ENCODE measurements around the gene TXNL4B. TPM values are rescaled to one million over a fixed set of nuclear protein-coding genes. Genes with fewer than 3 reads are reported as not detected.

Gene TXNL4B
- total and polyA plus RNA-seq, 9 of the 15 experiments (the other 6 are each of a cell fraction or from before 2014, with no cell fraction given), result 11.9 to 38.0 (median 22.3) TPM

- DNase-seq (ENCODE audit: extremely low read depth in 1 of 4, low spot score in 3 of 4) (peak; percentile 50 to 54 (median 52)), ATAC-seq (peak; percentile 65), FAIRE-seq (no peak)
- Histone ChIP-seq H3K9me3 (replicated peaks; ENCODE audit: control insufficient read depth, insufficient read depth, low read depth, low read length) (no peaks in the 10 kb centered on the region), H4K20me1 (replicated peaks; ENCODE audit: control insufficient read depth, insufficient read depth, low read length) (no peaks in the 10 kb centered on the region), H3K9ac (ENCODE audit: insufficient read depth in 1 of 2, low read depth in 2 of 2, low read length in 2 of 2) (no peak overlapping the region), H2AFZ (ENCODE audit: low read depth, low read length) (no peak overlapping the region), H3K4me3 (no peak overlapping the region), H3K79me2 (ENCODE audit: control insufficient read depth, insufficient read depth, low read length) (no peaks in the 10 kb centered on the region), H3K9me1 (ENCODE audit: control insufficient read depth, insufficient read depth, low read length) (peaks cover 4% of the 10 kb centered on the region), H3K36me3 (ENCODE audit: control insufficient read depth, insufficient read depth, low read length) (peaks cover 57% of the 10 kb centered on the region; the same call in 2 of the 3 replicates), H3K4me2 (ENCODE audit: insufficient read depth, low read length) (no peak overlapping the region), H3K27ac (ENCODE audit: extremely low read depth, low read depth, low read length) (no peak overlapping the region), H3K27me3 (ENCODE audit: control insufficient read depth in 2 of 2, insufficient read depth in 2 of 2, low read length in 2 of 2) (no peaks in the 10 kb centered on the region), H3K4me1 (replicated peaks in 1 of 2; ENCODE audit: control insufficient read depth in 2 of 2, insufficient read depth in 2 of 2, low read length in 2 of 2) (peaks cover 4 to 16% of the 10 kb centered on the region in 2 experiments; a peak in 3 of 5 replicates)
- in situ Hi-C loops (cut with MboI) (no loop called here), intact Hi-C loops (cut with micrococcal nuclease) (no loop called here)
- POLR2A ChIA-PET, result interaction anchor here (0.7 to 1.1 kb wide), 3 partner anchors 9 to 26 kb away, joined by 3 to 4 read pairs (median 3); partner anchors contain the start of genes DHX38 and TXNL4B
- no TSS peak for BruUV-seq (replicated peaks)
- CTCF ChIA-PET (ENCODE audit: low intra/inter-chr PET ratio), result no interaction called here
- 80% methylated on average over 18 of the region's 19 CpGs for WGBS (ENCODE audit: insufficient coverage, low coverage, missing lambda C conversion rate)
- TF ChIP-seq NFATC3 (IDR thresholded peaks at IDR 0.05), result no peak
- TF ChIP-seq MNT (conservative IDR thresholded peaks at IDR 0.05), result peak in 1 of 2 experiments; percentile 44; a peak in 2 of 4 replicates
- TF ChIP-seq ZNF707 (CRISPR knock-in tag; conservative IDR thresholded peaks at IDR 0.05), result no peak
- TF ChIP-seq GATAD2B (IDR thresholded peaks at IDR 0.05; ENCODE audit: borderline replicate concordance), result no peak
- 0 out of 2 replicates have a peak, but pooled peaks have one; percentile 35 for TF ChIP-seq MGA (IDR thresholded peaks at IDR 0.05)
- no peak for TF ChIP-seq ZNF184 (CRISPR knock-in tag; IDR thresholded peaks at IDR 0.05)
- peak; percentile 56; the same call in 1 of the 2 replicates for TF ChIP-seq BHLHE40 (IDR thresholded peaks at IDR 0.05; ENCODE audit: low read length)
- TF ChIP-seq FOXK1 (CRISPR knock-in tag; IDR thresholded peaks at IDR 0.05; ENCODE audit: borderline replicate concordance), result no peak
- TF ChIP-seq TRIM24 (IDR thresholded peaks at IDR 0.05), result no peak
These were observed 18.4 kb upstream of the TXNL4B start for GRCh38 chr16:72111657-72112451.
